GM21619 (cell line): Measurements from ENCODE around the gene AATF.

Experiments used
- ATAC-seq: cut with Tn5 transposase; IDR thresholded peaks from one replicate; pipeline ENCODE4 v1.9.1; 2021; ENCODE audit not compliant: unreplicated experiment

AATF gene

DNA sequence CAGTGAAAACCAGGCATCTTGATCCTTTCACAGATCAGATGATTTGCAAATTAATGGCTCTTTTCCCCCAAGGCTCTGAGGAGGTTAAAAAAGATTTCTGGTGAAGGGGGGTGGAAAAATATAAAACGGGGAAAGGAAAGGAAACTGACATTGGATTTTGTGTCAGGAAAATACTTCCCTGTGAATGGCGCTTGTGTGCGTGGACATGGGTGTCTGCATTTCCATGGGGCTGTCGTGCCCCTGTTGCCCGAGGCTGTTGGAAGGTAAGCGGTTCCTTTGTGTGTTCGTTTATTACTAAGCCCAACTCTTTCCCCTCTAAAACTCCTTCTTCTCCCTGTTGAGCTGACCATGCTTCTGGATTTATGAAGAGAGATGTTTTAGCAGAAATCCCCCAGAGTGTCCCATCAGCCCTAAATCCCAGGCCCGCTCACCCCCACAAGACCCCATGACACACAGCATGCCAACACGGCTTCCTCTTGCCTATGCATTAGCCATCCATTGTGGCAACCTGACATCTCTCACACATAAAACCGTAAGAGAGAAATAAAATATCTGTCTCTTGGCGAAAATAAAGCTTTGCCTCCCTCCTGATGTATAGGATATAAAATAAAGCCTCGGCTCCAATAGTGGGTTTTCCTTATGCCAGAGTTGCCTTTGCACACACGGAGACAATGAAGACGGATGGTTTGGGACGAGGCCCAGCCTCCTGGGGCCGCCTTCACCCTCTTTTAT is 18.7 kb upstream of the AATF start:
- no peak for ATAC-seq

DNA sequence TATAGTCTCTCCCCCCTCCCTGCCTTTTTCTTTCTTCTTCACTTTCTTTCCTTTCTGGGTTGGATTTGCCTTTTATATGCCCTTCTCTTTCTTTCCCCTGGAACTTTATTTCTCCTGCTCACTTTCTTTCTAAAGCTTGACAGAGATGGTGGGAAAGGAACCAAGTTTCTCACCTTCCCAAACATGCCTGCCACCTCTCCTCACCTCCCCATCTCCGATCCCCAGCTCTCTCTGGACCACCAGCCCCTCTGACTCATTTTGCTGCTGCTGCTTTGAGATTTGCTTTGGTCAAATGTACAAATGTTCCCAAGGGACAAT is 18.2 kb upstream of the AATF start:
- no peak for ATAC-seq

DNA sequence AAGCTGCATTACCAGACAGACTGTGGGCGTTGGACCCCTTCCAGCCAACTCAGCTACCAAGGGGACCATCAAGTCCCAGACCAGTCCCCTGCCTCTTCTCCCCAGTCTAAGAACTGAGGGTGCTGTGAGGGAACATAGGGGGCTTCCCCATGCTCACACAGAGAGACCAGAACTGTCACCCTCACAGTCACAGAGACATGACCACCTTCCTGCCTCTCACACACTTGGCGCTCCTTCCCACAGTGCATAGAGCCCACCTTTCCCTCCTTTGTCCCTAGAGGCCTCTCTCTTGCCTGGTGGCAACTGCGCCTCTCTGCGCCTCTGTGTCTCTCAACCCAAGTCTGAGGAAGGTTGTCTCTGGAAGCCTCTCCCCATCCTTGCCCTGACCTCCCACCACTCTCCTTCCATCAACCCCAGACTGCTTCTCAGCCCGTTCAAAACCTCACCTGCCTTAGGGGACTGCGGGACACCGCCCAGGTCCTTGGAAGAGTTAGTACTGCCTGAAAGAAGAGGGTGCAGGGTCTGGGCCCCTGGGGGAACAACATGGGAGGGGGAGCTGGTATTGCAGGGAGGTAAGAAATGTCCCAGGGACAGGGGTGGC is 17.6 kb upstream of the AATF start:
- no peak for ATAC-seq

DNA sequence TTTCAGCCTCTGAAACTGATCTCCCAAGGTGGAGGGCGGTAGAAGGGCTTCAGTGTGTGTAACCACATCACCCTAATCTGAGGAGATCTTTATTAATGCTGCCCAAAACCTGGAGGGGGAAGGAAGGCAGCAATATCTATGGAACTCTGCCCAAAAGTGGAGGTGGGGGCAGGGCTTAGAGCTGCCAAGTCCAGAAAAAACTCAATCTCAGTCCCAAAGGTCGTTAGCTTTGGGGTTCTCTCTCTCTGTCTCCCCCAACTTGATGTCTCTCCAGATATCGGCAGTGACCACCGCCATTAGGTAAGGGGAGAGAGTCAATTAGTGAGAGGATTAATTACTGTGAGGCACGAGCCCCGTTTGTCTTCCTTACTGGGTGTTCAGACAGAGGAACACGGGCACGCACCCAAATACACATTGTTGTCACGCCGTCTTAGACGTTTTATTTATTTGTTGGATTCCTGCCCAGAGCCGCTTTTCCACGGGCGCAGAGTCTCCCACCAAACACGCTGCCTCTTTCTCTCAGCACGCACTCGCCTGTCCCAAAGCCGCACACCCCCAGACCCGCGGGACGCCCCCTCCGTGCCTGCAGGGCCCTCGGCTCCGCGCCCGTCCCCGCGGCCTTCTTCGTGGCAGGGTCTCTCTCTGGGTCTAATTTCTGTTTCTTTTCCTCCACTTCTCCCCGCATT is 16.9 kb upstream of the AATF start:
- no peak for ATAC-seq

DNA sequence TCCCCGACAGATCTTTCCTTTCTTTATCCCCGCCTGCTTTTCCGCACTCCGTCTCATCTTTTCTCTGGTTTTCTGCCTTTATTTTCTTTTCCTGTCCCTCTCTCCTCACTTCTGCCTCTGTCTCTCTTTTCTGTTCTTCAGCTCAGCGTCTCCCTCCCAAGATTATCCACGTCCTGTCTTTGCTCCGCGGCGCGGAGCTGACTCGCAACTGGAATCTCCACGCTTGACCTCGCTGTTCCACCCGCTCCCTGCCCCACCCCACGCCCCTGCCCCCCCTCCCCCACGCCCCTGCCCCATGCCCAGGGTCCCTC is 16.4 kb upstream of the AATF start:
- ATAC-seq: no peak

DNA sequence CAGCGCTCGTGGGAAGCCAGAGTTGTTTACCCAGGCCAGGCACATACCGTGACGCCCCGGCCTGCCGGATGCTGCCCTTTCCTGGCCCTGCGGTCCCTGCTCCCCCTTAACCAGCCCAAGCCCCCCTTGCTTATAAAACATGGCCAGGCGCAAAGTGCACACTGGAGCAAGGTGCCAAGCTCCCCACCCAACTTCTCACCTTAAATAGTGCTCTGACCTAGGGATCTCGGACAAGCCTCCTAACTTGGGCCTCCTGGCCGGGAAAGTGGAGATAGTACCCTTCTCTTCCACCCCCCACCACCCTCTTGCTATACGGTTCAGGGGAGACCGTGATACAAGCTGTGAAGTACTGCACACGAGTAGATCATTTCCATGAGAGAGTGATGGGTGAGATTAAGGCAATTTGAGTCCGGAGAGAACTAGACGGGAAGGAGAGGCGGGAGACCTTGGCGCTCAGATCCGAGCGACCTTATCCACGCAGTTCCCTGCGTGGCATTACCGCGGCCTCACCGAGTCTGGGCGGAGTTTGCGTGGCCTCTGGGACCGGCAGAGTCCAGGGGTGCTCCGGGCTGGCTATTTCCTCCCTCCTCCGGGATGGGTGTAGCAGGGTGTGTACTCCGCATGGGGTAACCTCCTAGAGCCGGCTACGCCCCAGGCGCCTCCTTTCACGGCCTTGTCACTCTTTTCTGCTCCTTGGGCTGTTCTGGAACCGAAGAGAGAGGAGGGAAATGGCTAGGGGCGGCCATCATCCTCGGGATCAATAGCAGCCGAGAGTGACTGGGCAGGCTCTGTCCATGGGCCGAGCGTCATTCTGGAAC is 15.9 kb upstream of the AATF start:
- no peak for ATAC-seq

DNA sequence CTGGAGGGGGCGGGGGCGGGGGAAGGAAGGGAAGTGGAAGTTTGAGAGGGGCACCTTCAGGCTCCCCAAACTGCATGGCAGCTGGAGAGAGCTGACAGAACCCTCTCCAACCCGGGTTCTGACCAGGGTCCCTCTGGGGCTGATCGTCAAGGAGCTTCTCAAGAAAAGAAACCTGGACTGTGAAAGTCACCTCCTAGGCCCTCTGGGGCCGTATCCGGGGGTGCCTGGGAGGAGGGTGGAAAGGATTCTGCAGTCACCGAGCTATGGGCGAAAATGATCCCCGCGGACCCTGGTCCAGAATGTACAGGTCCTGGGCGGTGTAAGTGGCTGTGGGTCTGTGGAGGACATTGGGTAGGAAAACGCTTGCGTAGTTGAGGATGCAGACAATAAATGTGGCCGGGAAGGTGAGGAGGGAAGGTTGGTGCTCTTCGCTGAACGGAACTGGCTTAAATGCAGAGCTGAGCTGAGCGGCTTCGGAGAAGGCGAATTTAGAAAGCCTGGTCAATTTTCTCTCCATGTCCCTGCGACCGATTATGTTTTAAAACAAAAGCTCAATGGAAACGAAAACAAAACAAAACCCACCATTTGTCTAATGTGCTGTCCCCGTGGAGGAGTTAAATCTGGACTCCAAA is 15.1 kb upstream of the AATF start:
- ATAC-seq: no peak

DNA sequence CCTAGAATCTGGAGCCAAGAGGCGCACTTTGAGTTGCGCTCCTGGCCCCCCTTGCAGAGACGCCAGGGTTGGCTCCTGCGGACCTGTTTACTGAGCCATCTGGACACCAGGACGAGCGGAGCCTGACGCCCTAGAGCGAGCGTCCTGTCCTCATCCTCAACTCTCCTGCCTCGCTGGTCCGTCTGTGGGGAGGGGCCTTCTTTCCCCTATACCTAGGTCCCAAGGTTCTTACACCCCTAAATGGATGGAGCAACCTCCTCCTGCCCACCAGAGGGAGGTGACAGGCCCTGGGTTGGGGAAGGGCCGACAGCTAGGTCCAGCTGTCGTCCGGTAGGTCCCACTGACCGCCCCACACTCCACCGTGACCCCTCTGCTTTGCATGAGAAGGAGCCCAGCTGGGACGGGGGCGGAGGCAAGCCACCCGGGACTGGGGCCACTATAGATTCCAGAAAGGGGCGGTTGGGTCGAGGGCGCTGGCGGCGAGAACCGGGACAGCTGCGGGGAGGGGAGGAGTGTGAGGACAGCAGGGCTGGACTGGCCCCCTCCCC is 14.5 kb upstream of the AATF start:
- ATAC-seq: no peak

DNA sequence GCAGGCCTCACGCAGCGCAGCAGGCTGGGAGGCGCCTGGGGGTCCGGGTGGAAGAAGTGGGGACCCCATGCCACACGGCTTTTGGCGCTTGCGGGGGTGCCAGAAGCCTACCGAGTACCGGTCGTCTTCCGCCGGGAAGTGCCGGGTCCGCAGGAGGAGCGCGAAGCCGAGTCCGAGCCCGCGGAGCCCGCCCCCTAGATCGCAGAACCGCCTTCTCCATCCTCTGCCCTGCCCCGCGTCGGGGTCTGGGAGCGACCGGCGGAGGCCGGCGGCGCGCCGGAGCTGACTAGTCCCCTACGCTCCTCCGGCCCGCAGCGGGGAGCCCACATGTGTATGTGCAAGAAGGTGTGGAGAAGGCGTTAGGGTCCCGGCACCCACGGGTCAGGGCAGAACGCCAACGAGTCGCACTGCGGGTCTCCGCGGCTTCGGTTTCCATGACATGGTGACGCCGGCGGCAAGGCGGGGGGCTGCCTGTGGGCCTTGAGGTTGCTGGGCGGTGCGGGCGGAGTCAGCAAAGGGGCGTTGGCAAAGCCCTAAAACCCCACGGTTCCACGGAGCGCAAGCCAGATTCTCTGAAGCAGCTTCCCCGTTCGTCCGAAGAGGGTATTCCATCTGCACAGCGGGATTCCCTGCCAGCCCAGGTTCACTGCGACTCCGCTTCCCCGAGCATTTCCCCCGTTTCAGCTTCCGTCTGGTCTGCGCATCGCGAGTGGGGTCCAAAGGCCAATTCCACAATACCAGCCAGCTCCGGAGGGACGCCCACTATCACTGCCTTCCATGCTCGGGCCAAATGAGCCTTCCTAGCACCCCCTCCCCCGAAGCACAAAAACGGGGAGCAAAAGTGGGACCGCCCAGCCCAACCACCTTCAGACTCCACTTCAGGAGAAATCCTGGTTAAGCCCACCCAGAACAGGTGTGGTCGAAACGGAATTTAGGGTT is 13.8 kb upstream of the AATF start:
- no peak for ATAC-seq

DNA sequence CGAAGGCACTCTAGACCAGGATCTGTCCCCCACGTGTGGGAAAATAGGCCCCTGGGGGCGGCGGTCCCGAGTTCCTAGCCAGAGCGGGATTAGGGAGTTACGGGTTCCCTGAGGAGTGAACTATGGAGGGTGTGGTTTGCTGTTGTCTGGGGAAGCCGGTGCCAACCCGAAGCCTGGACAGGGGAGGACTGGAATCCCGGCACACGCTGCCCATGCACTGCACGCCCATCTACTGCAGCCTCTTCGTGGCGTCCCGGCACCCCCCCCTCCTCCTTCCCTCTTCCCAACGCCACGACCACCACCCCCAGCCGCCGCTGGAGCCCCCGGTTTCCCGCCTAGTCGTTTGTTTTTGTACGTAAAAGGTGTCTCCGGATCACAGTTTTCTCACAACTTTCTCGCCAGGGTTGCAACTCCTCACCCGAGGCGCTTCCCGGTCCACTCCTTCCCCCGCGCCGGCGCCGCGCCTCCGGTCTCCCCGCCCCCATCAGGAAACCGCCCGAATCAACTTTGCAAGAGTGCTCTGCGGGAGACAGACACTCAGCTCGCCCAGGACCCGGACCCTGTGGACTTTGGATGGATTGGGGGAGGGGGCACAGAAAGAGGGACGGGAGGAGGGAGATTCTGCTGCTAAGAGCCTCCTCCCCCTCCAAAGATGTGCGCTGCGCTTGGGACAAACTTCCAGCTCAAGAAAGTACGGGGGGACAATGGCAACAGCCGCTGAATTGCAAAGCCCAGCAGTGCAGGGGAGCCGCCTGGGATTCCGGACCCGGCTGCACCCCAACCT is 12.9 kb upstream of the AATF start:
- ATAC-seq: no peak

DNA sequence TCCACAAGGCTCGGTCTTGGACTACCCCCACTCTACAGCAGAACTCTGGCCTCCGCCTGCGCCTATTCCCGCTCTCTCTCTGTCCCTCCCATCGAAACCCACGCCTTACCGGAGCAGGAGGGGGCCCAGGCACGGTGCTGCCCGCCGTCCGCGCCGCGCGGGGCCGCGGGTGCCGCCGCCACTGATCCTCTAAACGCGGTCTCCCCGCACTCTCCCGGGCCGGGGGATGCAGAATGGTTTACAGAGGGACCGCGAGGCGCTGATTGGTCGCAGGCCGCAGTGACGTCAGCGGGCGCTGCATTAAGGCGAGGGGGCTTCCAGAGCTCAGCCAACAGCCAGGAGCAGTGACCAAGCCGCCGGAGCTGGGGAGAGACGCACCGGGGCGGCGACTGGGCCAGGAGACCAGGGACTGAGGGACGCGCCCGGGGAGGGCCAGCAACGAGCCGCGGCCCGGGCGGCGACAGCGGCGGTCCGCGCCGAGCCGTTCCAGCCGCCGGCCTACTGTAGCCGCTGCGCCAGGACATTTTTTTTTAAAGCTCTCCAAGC is 12.2 kb upstream of the AATF start:
- no peak for ATAC-seq

DNA sequence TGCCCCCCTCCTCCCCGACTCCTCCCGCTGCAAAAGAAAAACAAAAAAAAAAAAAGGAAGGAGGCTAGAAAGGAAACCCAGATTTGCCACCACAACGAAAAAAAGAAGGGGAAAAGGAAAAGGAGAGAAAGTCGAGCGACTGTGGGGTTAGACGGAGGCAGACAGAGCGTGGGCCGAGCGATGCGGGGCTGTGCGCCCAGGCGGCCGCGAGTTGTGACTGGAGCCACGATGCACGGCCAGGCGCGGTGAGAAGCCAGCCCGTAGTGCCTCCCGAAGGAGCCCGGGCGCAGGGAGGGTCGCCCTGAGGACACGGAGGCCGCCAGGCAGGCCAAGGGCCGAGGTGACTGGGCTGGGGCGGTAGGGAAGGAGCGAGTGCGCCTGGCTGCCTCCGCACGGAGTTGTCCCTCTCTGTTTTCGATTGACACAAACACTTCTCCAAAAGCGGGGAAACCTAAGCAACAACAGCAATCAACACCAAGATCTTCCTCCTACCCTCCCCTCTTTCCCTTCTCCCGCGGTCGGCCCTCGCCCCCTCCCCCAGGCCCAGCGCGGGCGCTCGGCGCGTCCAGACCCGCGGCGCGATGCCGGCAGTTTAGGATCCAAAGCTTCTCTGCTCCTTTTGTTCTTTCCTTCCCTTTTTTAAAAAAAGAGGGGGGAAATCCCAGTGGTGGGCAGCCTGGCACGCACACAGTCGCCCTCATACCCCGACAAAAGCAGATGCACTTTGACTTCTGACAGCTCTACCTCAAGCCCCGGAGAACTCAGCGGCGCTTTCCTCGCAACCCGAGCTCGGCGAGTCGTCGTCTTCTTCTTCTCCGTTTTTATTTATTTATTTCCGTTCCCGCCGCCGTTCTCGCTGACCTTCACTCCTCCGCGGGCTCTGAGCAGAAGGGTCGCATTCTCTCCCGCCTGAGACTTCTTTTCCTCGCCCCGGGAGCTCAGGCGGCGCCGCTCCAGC is 11.5 kb upstream of the AATF start, which contains the start of gene LHX1:
Gene LHX1 (plus strand): TSS at position 475 of the 958 bp plus-strand sequence. CDS start 723 bp downstream, outside the sequence.
- ATAC-seq: no peak

DNA sequence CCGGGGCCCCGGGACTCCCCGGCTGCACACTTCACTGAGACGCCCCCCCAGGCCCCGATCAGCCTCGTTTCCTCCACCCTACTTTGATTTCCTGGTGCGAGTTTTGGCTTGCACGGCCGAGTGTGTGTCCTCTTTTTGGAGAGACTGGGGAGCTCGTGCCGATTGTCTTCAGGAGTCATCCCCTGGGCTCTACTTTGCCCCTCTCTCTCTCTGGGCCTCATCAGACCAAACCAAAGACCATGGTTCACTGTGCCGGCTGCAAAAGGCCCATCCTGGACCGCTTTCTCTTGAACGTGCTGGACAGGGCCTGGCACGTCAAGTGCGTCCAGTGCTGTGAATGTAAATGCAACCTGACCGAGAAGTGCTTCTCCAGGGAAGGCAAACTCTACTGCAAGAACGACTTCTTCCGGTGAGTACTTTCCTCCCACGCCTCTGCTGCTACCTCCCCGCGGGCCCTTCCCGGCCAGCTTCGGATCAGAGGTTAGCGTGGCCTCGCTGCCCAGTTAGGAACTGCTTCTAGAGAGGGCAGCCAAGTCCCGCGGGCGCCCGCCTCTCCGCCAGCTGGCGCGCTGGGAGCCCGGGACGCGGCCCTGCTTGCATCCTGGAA is 10.7 kb upstream of the AATF start:
- ATAC-seq: no peak

DNA sequence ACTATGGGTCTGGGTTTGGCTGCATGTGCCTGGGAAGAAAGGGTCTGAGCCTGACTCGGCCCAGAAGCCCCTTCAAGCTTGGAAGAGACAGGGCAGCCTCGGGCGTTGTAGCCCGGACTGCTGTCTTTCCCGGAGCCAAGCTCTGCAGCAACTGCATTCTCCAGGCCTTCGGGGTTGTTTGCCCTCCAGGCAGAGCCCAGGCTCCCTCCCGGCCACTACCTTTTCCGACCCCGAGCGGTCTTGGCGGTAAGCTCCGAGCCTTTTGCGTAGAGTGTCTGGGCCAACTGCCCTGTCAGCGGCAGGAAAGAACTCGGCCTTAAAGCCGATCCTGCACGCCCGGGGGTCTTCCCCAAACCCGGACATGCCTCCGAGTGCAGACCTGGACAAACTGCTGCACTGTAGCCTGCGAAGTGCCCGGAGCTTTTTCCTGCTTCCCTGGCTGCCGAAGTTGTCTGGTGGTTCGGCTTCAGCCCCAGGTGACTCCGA is 10.1 kb upstream of the AATF start:
- no peak for ATAC-seq

DNA sequence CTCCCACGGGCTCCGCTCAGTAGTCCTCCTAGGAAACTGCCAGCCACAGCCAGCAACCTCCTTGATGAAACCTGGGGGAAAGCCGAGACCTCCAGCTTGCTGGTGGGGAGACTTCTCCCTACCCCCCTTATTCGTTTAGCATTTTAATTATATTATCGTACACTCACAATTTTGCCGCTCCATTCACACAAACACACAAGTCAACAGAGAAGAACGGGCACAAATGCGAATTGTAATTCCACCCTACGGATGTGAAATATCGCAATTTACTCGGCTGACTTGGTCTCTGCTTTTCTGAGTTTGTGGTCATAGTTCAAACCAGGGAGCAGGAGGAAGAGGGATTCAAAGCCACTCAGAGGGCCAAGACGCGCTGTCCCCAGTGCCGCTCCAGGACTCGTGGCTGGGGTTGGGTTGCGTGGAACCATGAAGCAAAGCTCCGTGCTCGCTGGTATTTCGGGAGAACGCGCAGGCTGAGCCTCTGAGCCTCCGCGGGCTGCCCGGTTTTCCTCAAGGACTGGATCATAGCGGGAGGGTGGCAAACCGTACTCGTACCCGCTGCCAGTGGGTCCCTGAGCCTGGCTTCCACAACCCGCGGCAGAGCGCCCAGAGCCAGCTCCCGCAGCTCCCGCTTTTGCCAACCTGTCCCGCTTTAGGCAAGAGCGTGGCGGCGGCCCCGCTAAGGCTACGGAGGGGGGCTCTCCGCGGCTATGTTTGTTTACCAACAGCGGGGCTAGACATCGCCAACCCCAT is 9.5 kb upstream of the AATF start:
- no peak for ATAC-seq

DNA sequence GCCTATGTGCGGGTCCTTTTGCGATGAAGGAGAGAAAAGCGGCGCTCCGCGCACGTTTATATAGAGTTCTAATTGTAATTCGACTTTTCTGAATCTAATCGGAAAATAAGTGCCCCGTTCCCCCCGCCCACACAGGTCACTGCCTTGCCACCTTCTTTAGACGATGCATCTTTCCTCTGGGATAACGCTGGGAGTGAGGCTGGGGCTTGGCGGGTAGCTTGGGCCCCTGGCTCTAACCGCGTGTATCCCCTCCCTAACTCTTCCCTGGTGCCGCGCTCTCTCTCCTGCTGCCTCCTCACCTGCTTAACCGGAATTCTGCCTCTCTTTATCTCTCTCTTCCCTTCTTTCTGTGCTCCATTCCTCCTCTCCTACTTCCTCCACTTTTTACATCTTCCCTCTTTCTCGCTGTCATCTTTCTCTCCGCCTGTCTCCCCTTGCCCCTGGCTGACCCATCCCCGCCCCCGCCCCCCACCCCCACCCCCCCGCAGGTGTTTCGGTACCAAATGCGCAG is 8.9 kb upstream of the AATF start:
- ATAC-seq: no peak
